GM21381 (cell line): ENCODE results near the gene GAS6.
"Not testable (repeated sequence)": the region's sequence is repeated elsewhere in the genome, so short reads cannot be mapped to it uniquely, and the experiment has no call there.

Experiments
- ATAC-seq: cut with Tn5 transposase; IDR thresholded peaks from one replicate; pipeline ENCODE4 v1.9.1; 2021; ENCODE audit warnings: mild to moderate bottlenecking, moderate library complexity; ENCODE audit not compliant: unreplicated experiment

Gene GAS6

DNA sequence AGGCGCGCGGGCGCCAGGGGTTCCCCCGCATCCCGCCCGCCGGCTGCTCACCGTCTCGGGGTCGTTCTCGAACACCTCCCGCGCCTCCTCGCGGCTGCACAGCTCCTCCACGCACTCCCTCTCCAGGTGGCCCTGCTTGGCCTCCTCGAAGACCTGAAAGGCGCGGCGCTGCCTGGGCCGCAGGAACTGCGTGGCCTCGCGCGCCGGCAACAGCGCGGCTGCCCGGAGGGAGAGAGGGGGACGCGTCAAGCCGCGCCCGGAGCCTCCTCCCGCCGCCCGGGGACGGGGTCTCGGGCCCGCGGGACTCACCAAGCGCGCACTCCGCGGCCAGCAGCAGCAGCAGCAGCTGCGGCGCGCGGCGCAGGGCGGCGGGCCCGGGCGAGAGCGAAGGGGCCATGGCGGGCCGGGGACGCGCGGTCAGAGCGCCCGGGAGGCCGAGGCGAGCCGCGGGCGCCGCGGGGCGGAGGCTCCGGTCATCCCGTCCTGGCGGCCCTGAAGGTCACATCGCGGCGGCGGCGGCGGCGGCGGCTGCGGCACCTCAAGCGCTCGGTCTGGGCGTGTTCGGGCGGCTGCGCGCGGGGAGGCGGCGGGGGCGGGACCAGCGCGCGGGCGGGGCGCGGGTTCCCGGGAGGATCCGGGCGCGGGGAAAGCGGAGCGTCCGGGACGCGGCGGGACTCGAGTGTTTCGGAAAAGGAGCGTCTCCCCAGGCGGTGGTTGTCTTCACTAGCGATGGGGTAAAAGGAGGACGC is at the start of gene GAS6:
GAS6 (minus strand) TSS at position 553 of the 749 bp plus-strand sequence; CDS start at position 397, 156 bp downstream.
- no peak for ATAC-seq

DNA sequence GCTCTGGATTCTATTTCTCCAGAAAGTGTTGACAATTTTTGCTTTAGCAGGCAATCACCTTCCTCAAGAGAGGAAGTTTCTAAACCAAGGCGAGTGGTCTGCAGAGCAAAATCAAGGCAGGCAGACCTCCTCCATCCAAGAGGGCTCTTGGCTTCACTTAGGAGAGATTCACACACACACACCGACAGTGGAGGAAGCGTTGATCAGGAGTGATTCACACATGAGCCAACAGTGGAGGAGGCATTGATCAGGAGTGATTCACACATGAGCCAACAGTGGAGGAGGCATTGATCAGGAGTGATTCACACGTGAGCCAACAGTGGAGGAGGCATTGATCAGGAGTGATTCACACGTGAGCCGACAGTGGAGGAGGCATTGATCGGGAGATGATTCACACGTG is 49.5 kb upstream of the GAS6 start:
- ATAC-seq: not testable (repeated sequence)

DNA sequence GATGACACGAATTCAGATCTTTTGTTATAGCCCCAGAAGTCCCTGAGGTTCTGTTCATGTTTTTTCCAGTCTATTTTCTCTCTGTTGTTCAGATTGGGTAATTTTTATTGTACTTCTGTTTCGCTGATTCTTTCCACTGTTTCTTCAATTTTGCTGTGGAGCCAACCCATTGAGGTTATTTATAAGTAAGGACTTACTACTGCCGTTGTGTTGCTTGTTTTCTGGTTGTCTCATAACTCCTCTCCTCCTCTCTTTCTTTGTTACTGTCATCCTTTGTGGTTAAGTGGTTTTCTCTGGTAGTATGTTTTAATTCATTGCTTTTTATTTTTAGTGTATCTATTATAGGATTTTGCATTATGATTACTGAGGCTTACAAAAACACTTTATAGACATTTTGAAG is 48.7 kb upstream of the GAS6 start:
- ATAC-seq: no peak

DNA sequence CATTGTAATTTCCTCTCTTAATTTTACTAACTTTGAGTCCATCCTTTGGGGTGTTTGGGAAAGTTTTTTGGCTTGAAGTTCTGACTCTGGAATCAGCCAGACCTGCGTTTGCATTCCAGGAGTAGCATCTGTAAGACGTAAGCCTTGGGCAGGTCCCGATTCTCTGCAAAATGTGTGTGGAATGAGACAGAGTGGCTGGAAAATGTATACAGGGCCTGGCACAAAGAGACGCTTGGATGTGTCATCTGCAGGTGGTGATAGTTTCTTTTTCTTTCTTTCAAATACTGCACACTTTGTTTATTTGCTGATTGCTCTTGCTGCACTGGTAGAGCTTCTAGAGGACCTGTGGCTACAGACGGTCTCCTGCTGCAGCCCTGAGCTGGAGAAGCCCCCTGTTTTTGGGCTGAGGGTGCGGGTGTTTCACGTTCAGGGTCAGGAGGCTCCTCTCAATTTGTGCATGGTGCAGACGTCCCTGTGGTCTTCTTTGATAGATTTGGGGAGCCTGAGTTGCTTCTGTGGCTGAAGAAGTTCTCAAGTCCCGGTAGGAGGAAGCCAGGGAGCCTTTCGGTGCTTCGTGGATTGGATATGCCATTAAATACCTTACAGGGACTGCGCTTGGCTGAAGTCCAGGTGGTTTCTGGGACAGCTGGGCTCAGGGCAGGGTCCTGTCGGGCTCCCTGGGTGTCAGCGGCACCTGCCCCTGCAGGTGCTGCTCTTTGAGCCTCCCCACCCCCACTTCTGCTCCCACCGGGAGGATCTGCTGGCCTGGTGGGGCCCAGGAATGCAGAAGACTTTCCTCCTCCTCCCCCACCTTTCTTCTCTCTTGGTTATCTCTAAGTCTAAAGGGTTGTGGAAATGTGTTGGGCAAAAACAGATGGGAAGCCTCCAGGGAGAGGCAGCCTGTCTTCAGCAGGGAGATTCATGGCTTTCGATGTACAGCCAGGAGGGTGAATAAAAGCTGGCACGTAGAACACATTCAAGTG is 44.0 kb upstream of the GAS6 start:
- ATAC-seq: no peak

DNA sequence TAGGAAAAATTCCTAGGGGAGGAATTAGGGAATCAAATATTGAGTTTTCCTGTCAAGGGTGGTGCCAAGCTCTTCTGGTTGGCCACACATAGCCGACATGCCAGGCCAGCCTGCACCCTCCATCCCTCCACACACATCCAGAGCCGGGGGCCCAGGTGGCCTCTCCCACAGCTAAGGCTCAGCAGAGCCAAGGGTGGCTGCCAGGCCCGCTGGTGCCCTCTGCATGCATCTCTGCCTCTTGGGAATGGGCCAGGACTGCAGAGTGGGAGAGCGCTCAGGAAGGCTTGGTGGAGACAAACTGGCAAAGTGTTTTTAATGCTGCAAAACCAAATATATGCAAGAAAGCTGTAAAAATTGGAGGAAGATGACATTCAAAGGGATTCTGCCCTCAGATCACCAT is 42.7 kb upstream of the GAS6 start:
- ATAC-seq: no peak

DNA sequence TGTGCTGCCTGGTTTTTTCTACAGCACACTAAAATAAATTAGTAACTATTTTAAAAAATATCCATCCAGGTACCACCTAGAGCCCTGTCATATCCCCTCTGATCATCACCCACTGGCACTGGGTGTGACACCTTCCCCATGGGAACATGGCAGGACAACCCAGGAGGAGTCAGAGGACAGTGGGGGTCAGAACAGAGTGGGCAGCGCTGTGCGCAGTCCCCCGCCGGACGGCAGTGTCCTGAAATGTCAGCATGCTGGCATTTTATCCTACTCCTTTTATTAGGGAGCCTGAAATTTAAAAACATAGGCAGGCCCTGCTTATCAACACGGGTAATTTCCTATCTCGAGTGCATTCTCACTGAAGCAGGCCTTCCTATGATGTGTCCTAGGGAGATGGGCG is 42.1 kb upstream of the GAS6 start:
- no peak for ATAC-seq

DNA sequence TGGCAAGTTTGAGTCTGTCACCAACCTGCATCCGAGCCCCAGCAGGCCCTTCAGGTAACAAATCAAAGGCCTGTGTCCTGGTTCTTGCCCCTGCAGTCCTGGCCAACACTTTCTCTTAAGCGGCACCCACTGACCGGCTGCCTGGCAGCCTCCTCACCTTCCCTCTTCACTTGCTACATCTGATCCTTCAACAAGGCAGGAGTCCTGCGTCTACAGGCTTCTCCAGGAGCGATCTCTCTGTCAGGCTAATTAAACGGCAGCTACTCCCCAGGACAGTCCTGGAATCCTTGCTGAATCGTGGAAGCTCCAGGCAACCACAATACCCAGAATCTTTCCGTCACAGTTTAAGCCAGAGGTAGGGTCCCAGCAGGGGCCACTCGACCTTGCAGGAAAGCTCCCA is 41.1 kb upstream of the GAS6 start:
- ATAC-seq: no peak

DNA sequence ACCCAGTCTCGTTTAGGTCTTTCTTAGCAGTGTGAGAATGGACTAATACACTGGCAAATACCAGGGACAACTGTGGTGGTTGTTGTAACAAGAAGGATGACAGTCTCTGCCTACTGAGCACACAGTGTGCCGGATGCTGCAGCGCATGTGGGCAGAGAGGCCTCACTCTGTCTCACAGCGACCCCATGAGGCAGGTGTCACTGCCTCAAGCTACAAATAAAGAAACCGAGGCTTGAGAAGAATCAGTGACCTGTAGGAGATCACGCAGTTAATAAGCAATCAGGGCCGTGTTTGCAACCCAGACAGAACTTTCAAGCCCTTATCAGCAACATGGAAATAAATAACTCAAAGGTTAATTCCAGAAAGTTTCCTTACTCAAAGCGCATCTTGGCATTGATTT is 40.5 kb upstream of the GAS6 start:
- ATAC-seq: no peak

DNA sequence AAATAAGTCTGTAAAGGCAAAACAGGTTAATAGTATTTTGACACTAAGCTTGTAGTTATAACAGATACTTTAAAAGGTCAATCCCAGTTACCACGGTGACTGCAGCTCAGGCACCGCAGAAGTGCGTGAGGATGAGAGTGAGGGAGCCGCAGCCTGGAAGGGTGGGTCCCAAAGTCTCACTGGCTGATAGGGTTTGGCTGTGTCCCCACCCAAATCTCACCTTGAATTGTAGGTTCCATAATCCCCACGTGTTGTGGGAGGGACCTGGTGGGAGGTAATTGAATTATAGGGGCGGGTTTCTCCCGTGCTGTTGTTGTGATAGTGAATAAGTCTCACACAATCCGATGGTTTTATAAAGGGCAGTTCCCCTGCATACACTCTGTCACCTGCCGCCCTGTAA is 40.0 kb upstream of the GAS6 start:
- no peak for ATAC-seq

DNA sequence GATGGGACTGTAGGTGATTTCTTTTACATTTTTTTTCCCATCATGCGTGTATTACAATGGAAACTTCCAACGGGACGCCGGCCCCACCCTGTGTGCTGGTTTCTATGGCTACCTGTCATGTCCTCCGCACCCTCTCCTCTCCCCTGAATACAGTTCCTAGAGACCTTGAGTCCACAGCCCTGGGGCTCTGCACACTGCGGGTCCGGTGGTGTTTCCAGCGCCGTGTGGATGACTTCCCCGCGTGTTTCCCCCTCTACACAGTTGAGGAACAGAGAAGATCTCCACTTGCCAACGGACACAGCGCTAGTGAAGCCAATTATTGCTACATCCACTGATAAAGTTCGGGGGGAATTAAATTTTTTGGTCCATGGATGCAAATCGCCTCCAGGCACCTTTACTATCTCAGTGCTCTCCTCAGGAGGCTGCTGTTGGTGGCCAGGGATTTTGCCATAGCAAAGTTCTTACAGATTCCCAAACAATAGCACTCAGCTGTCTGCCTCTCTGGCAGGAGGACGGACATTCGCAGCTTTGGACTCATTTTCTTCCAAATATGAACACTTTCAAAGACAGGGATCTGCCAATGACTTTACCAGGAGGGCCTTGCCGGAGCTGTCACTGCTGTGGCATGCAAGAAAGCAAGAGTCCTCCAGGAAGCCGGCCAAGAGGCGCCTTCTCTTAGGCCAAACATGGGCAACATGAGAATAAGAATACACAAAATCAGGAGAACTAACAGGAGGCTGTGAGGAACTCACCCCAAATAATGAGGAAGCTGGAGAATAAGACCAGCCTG is 39.3 kb upstream of the GAS6 start:
- no peak for ATAC-seq

DNA sequence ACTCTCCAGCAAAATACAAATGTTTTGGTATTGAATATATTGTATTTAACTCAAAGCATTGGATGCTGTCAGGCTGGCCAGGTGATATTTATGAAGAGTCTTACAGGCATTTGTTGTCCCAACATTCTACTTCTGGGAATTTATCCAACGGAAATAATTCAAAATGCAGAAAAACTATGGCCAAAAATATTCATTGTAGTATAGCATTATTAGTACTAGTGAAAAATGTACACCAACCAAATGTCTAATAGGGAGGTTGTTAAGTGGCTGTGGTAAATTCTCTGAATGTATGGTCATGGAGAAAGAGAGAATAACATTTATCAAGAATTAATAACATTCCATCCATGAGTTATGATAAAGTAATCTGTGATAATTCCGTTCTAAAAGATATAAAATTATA is 38.6 kb upstream of the GAS6 start:
- no peak for ATAC-seq

DNA sequence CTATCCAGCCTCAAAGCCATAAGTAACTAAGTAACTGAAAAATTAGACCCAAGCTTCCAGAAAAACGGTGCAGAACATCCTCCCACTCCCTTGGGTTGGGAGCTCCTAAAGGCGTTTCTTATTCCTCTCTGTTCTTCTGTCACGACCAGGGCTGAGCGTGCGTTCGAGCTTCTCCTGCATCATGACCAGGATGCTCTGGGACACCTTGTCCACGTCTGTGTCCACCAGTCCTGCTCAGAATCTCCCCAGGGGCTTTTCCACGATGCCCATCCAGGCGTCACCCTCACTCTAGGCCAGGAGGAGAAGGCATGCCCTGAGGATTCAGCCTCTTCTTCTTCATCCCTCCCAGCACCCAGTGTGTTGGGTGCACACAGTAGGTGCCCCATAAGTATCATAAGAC is 37.8 kb upstream of the GAS6 start:
- no peak for ATAC-seq

DNA sequence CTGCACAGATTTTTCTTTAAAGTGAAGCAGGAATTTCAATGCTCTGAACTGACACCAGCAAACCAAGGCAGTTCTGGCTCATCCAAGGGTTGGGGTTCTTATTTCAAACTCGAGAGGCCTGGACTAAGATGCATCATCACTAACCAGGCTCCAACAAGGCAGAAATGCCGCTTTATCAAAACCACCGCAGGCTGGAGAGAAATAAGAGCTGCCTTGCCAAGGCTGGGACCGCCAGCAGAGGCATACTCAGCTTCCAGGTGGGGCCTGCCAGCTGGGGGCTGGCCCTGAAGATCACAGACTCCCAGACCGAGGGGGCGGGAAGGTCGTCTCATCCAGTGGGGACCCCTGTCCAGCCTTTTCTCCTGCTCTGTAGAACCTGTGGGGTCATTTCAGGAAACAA is 37.4 kb upstream of the GAS6 start:
- no peak for ATAC-seq

DNA sequence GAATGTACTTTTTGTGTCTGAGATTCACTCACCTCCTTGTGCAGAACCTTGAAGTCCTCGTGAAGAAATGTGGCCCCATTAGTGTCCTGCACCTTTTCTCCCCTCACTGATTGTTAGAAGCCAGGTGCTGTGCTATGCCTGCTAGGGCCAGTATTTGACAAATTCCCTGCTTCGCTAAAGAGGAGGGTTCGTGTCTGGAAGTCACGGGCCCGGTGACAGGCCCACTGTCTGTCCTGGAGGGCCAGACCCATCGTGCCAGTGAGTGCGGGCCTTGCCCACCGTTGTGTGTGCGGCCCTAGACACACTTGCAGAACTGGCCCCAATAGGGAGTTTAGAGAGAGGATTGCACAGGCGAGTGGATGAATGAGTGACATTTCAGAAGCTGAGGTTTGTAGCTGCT is 36.8 kb upstream of the GAS6 start:
- no peak for ATAC-seq

DNA sequence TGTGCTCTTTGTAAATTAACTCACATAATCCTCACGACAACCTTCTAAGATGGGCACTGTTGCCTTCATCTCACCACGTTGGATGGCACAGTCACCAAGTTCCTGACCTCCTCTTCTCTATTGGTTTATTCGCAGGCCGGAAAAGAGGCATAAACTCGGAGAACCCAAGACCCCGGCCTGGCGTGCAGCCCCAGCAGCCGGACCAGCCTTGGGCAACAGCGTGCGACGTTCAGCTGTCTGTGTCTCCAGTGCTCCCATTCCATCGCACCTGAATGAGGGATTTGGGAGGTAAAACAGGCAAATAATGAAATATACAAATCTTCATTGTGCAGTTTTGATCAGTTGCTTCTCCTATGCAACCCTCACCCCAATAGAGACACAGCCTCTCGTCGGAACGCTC is 34.5 kb upstream of the GAS6 start:
- no peak for ATAC-seq

DNA sequence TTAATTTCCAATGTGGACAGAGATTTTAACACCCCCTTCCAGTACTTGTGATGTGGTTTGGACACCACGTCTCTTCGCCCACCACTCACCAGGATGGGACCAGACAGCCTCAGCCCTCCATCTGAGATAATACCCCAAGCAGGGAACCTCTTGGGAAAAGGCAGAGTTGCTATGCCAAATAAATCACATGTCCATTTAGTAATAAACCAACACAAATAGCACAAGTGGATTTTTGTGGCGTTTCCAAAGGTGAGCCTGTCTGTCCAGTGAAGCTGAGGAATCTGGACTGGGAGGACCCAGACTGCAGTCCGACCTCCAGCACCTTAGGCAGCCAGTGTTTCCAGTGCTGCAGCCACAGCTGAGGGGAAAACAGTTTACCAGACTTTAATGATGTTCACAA is 34.1 kb upstream of the GAS6 start:
- no peak for ATAC-seq

DNA sequence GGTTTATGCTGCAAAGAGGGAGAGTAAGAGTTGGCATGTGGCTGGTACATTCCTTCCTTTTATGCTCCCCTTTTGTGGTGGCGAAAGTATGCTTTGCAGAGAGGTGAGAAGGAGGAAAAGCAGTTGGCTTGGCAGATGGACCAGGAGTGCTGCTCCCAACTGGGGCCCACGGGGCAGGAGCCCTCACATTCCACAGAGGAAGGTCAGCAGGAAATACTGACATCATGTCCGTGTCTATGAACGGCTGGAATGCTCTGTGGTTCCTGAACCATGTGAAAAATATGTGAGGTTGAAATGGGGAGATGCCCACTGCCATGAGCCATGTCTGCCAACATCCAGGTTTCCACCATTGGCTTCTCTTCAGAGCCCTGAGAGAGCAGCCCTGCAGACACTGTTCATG is 33.3 kb upstream of the GAS6 start:
- ATAC-seq: no peak

DNA sequence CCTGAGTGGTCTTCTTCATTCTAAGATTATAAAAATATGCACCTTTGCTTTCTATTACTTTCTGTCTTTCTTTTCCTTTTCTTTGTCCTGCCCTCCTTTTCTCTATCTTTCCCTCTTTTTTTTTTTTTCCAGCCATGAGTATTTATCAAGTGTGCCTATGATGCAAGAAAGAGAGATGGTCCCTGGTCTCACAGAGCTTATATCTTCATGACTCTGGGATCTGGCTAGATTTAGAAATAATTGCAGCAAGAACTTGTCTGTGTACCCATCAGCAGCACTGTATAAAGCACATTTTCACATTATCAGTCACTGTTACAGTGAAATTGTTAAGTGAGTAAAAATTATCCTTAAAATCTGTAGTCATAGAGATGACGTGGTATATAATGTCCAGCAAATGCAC is 31.6 kb upstream of the GAS6 start:
- ATAC-seq: no peak

DNA sequence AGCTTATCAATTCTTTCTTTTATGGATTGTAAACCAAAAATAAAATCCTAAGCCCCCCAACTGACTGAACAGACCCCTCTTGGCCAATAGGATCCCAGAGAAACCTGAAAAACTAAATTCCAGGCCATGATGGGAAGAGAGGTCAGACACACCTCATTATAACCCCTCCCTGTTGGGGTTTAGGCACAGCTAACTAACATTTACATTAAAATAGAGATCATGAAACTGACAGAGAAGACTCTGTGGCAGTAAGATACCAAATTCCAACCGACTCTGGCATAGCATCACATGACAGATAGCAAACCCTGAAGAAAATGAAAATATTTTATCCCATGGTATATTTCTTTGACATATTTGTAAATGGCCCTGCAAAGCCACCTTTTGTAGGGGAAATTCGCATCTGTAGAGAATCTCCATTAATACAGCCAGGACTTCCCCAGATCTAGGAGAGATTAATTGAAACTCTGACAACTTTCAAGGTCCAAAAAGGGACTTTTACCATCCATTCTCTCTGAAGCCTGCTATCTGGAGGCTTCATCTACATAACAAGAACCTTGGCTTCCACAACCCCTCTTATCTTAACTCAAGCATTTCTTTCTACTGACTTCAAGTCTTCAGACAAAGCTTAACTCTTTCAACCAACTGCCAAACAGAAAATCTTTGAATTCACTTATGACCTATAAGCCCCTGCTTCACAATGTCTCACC is 27.1 kb upstream of the GAS6 start:
- no peak for ATAC-seq

DNA sequence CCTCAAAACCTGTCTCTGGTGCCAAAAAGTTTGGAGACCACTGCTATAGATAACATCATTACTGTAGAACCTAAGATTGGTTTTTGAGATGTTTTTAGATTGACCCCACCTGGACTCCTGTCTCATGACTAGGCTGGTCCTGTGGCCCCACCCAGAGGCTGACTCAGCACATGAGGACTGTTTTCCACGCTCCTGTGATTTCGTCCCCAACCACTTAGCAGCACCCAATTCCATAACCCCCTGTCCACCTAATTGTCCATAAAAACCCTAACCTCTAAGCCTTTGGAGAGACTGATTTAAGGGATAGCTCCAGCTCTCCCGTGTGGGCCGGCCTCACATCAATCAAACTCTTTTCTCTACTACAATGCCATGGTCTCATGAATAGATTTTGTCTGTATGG is 25.6 kb upstream of the GAS6 start:
- ATAC-seq: no peak
